B cell (primary cell): Measurements from ENCODE around the gene CENPX. TPM values are rescaled to one million over a fixed set of nuclear protein-coding genes. Genes with fewer than 3 reads are reported as not detected.

Source experiments
- ATAC-seq: fragments of 200-7000 bp; cut with Tn5 transposase; one replicate; pipeline ENCODE4 v1.10.0; 2021; ENCODE audit warnings: low read depth, mild to moderate bottlenecking, moderate number of reproducible peaks, moderate library complexity
- CTCF ChIA-PET: fragments of 350-600 bp; sonication (Branson Sonifier 250); formaldehyde crosslinking; loops from one replicate; lab custom pipeline; 2021; ENCODE audit warnings: antibody characterized with exemption, inconsistent platforms; lab: Charles Lee
- POLR2A ChIA-PET: fragments of 350-600 bp; sonication (Branson Sonifier 250); formaldehyde crosslinking; loops from one replicate; lab custom pipeline; 2021; ENCODE audit warnings: antibody characterized with exemption; lab: Charles Lee
- DNase-seq: peaks from one replicate; pipeline ENCODE4 v3.0.0; 2013
- H2AFZ ChIP-seq: 2 replicates; pipeline ENCODE4 v1.6.1; 2012; ENCODE audit warnings: mild to moderate bottlenecking, low read depth, low read length; ENCODE audit not compliant: insufficient read depth, poor library complexity, severe bottlenecking
- H3K27ac ChIP-seq, 2 donors: 1 replicate in 1 of 2; 2 replicates in 1 of 2; pipeline ENCODE4 v1.5.1; 2012 to 2013; ENCODE audit warnings: low read length in 2 of 2, mild to moderate bottlenecking in 2 of 2, moderate library complexity in 1 of 2
- H3K27me3 ChIP-seq, 4 experiments: fragments of 200-600 bp in 1 of 4; sonication (generic) in 1 of 4; replicated peaks in 1 of 4; 1 replicate in 2 of 4; 2 replicates in 2 of 4; pipeline versions ENCODE4 v1.6.1 to v1.7.0; 2013 to 2016; ENCODE audit warnings: low read length in 3 of 4, mild to moderate bottlenecking in 2 of 4, mixed read lengths in 1 of 4, moderate library complexity in 1 of 4; ENCODE audit not compliant: insufficient read depth in 4 of 4, control insufficient read depth in 3 of 4; ENCODE audit errors: control extremely low read depth in 1 of 4
- H3K36me3 ChIP-seq, 2 experiments: replicated peaks in 1 of 2; 1 replicate in 1 of 2; 2 replicates in 1 of 2; pipeline versions ENCODE4 v1.6.1 to v1.7.1; 2013; ENCODE audit warnings: low read length in 1 of 2; ENCODE audit not compliant: insufficient read depth in 2 of 2, control insufficient read depth in 1 of 2; ENCODE audit errors: control extremely low read depth in 1 of 2, extremely low read depth in 1 of 2
- H3K4me1 ChIP-seq, 2 donors: fragments of 200-600 bp in 1 of 2; sonication (generic) in 1 of 2; 1 replicate in 1 of 2; 2 replicates in 1 of 2; pipeline versions ENCODE4 v1.5.1 to v1.6.1; 2013 to 2017; ENCODE audit warnings: low read length in 2 of 2; ENCODE audit not compliant: control insufficient read depth in 2 of 2, insufficient read depth in 2 of 2
- H3K4me2 ChIP-seq: replicated peaks from 2 replicates; pipeline ENCODE3; 2012; ENCODE audit warnings: mild to moderate bottlenecking, low read depth, low read length; ENCODE audit not compliant: poor library complexity, severe bottlenecking
- H3K4me3 ChIP-seq, 5 experiments: fragments of 200-600 bp in 1 of 5; sonication (generic) in 1 of 5; 1 replicate in 3 of 5; 2 replicates in 2 of 5; pipeline versions ENCODE4 v1.5.1 to v1.7.0; 2011 to 2016; ENCODE audit warnings: low read length in 4 of 5, mild to moderate bottlenecking in 4 of 5, low read depth in 2 of 5, control low read depth in 1 of 5, moderate library complexity in 1 of 5; ENCODE audit not compliant: insufficient read depth in 1 of 5; ENCODE audit errors: control extremely low read depth in 1 of 5, extremely low read depth in 1 of 5
- H3K79me2 ChIP-seq: fragments of 200-600 bp; sonication (generic); one replicate; pipeline ENCODE4 v1.6.0; 2016; ENCODE audit warnings: low read length; ENCODE audit not compliant: control insufficient read depth, insufficient read depth
- H3K9ac ChIP-seq: fragments of 200-600 bp; sonication (generic); 2 replicates; pipeline ENCODE4 v1.6.1; 2017; ENCODE audit warnings: mild to moderate bottlenecking, low read length, moderate library complexity
- H3K9me3 ChIP-seq, 3 donors: one replicate each; pipeline versions ENCODE4 v1.6.1 to v1.7.1; 2013; ENCODE audit warnings: low read length in 2 of 3; ENCODE audit not compliant: control insufficient read depth in 2 of 3, insufficient read depth in 1 of 3; ENCODE audit errors: control extremely low read depth in 1 of 3
- H4K20me1 ChIP-seq: 2 replicates; pipeline ENCODE4 v1.6.0; 2012; ENCODE audit warnings: mild to moderate bottlenecking, low read length; ENCODE audit not compliant: insufficient read depth, control insufficient read depth, poor library complexity, severe bottlenecking
- H3K27ac Mint-ChIP-seq: one replicate; pipeline ENCODE4 v1.8.0; 2021; ENCODE audit warnings: mixed read lengths
- H3K27me3 Mint-ChIP-seq: one replicate; pipeline ENCODE4 v1.8.0; 2021; ENCODE audit warnings: mixed read lengths
- H3K4me1 Mint-ChIP-seq: one replicate; pipeline ENCODE4 v1.8.0; 2021; ENCODE audit warnings: mixed read lengths
- H3K4me3 Mint-ChIP-seq: one replicate; pipeline ENCODE4 v1.8.0; 2021; ENCODE audit warnings: mixed read lengths
- H3K9me3 Mint-ChIP-seq: one replicate; pipeline ENCODE4 v1.8.0; 2022; ENCODE audit warnings: mixed read lengths; ENCODE audit not compliant: insufficient read depth
- EZH2 ChIP-seq: IDR thresholded peaks from 2 replicates; pipeline ENCODE4 v1.6.1; 2012; ENCODE audit warnings: borderline replicate concordance, low read depth, mild to moderate bottlenecking, moderate library complexity, low read length; ENCODE audit not compliant: insufficient read depth, poor library complexity, severe bottlenecking
- WGBS: methylation state at CpG from one replicate; pipeline ENCODE4 v1.1.5; 2013; ENCODE audit warnings: missing lambda C conversion rate; ENCODE audit not compliant: insufficient coverage; 5-methylcytosine and 5-hydroxymethylcytosine counted together
- intact Hi-C: fragments of 100-400 bp; cut with micrococcal nuclease; formaldehyde crosslinking; loops from one replicate; pipeline ENCODE4 v1.10.0; 2022
- polyA plus RNA-seq: library from polyadenylated mRNA; depleted of rRNA; stranded (reverse); fragments of >200 nt; gene quantifications from 2 replicates; pipeline ENCODE4 v1.2.3, GENCODE V29; 2012
- total RNA-seq, 2 donors: library from RNA; stranded (reverse); fragments of 120-200 nt in 1 of 2; gene quantifications; 1 replicate in 1 of 2; 2 replicates in 1 of 2; pipeline versions ENCODE4 v1.2.3 to v1.2.4, GENCODE V29; 2013 to 2022
- TF ChIP-seq, protein P1 (sequence below): fragments of 200-600 bp; IDR thresholded peaks from one replicate; pipeline ENCODE4 v1.8.0; 2022; ENCODE audit warnings: antibody characterized with exemption, mild to moderate bottlenecking

CENPX gene
- total and polyA plus RNA-seq, 2 donors (not counting 1 experiment from before 2014, with no cell fraction given) = 37.0 to 40.1 TPM

DNA sequence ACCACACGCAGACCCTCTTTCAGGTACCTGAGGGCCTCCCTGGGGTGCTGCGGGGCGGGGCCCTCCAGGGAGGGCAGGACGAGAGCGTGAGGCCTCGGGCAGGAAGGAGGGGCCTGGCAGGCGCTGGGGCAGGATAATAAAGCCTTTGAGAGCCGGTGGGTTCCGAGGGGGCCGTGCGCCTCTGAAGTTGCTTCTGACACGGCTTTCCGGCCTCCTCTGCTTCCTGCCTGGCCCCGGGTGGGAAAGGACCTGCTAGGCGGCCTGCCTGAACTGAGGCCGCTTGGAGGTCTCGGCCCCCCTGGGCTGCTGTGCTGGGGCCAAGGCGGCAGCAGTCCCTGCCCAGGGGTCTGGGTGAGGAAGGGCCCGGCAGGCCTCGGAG, 10.4 kb downstream of the CENPX start:
- H3K27ac ChIP-seq = no peak overlapping the region
- H3K4me3 ChIP-seq = no peak overlapping the region
- H3K36me3 ChIP-seq = peaks cover 0 to 5% of the 10 kb centered on the region in 2 experiments
- no peak overlapping the region for H3K4me2 ChIP-seq
- no peak for ATAC-seq
- TF ChIP-seq, protein P1, sequence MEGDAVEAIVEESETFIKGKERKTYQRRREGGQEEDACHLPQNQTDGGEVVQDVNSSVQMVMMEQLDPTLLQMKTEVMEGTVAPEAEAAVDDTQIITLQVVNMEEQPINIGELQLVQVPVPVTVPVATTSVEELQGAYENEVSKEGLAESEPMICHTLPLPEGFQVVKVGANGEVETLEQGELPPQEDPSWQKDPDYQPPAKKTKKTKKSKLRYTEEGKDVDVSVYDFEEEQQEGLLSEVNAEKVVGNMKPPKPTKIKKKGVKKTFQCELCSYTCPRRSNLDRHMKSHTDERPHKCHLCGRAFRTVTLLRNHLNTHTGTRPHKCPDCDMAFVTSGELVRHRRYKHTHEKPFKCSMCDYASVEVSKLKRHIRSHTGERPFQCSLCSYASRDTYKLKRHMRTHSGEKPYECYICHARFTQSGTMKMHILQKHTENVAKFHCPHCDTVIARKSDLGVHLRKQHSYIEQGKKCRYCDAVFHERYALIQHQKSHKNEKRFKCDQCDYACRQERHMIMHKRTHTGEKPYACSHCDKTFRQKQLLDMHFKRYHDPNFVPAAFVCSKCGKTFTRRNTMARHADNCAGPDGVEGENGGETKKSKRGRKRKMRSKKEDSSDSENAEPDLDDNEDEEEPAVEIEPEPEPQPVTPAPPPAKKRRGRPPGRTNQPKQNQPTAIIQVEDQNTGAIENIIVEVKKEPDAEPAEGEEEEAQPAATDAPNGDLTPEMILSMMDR = no peak
- TF ChIP-seq EZH2 = no peak
- ChIA-PET POLR2A (no interaction called here), CTCF (no interaction called here)
- DNase-seq = no peak
- no peak overlapping the region for H3K9ac ChIP-seq
- H3K4me3 Mint-ChIP-seq = no peak overlapping the region
- H3K27me3 Mint-ChIP-seq = no peaks in the 10 kb centered on the region
- H3K9me3 ChIP-seq = no peaks in the 10 kb centered on the region
- no peaks in the 10 kb centered on the region for H3K4me1 Mint-ChIP-seq
- H3K27me3 ChIP-seq = no peaks in the 10 kb centered on the region
- no peaks in the 10 kb centered on the region for H4K20me1 ChIP-seq
- 87% methylated on average over 20 of the region's 20 CpGs for WGBS
- no peaks in the 10 kb centered on the region for H3K79me2 ChIP-seq
- H3K27ac Mint-ChIP-seq = no peak overlapping the region
- intact Hi-C loops = no loop called here
- no peaks in the 10 kb centered on the region for H3K4me1 ChIP-seq
- H3K9me3 Mint-ChIP-seq = no peaks in the 10 kb centered on the region
- no peak overlapping the region for H2AFZ ChIP-seq

DNA sequence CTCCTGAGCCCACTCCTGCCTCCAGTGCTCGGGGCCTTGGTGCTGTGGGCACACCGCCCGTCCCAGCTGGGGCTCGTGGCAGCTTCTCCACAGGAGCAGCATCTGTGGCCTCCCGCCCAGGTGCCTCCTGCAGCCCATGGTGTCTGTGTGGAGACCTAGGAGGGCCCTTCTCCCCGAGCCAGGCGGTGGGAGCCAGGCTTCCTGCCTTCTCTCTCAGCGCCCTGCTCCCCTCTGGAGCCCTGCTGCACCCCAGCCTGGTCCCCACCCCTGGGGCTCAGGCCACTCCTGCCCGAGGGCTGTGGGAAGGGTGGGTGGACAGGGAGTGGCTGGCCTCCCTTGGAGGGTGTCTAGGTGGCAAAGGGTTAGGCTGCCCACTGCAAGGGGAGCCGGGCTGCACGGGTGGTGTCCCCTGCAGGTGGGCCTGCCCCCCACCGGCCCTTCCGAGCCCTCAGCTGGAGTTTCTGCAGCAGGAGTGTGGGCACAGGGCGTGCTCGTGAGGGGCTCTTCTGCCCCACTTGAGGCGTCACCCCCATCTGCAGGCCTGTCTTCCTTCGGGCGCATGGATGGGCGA, 11.0 kb downstream of the CENPX start:
- ChIA-PET CTCF (no interaction called here), POLR2A (no interaction called here)
- no peak for TF ChIP-seq EZH2
- TF ChIP-seq, protein P1 = no peak
- Mint-ChIP-seq H3K27me3 (no peaks in the 10 kb centered on the region), H3K27ac (no peak overlapping the region), H3K4me3 (no peak overlapping the region), H3K9me3 (no peaks in the 10 kb centered on the region), H3K4me1 (no peaks in the 10 kb centered on the region)
- H3K79me2 ChIP-seq = no peaks in the 10 kb centered on the region
- no peak overlapping the region for H3K4me2 ChIP-seq
- 91% methylated on average over 17 of the region's 19 CpGs for WGBS
- H3K4me1 ChIP-seq = no peaks in the 10 kb centered on the region
- no peak overlapping the region for H3K9ac ChIP-seq
- no peak overlapping the region for H3K4me3 ChIP-seq
- no peak overlapping the region for H3K27ac ChIP-seq
- H3K36me3 ChIP-seq = peaks cover 0 to 5% of the 10 kb centered on the region in 2 experiments
- intact Hi-C loops = no loop called here
- H3K9me3 ChIP-seq = no peaks in the 10 kb centered on the region
- no peak overlapping the region for H2AFZ ChIP-seq
- no peaks in the 10 kb centered on the region for H4K20me1 ChIP-seq
- H3K27me3 ChIP-seq = no peaks in the 10 kb centered on the region
- DNase-seq (no peak), ATAC-seq (no peak)
